Loucy (cell line): ENCODE results near the gene DUSP22.

Experiments used
- CTCF ChIP-seq: fragments of 200-600 bp; sonication (generic); conservative IDR thresholded peaks from 2 replicates; pipeline ENCODE4 v1.5.1; 2014; ENCODE audit warnings: mild to moderate bottlenecking, antibody characterized with exemption, low read length
- EZH2phosphoT487 ChIP-seq: fragments of 200-600 bp; IDR thresholded peaks from 2 replicates; pipeline ENCODE4 v1.6.1; 2018; ENCODE audit warnings: antibody characterized with exemption, mild to moderate bottlenecking, moderate library complexity, borderline replicate concordance

- peak; percentile 27; the same call in 1 of the 2 replicates for TF ChIP-seq CTCF
- TF ChIP-seq EZH2phosphoT487 = no peak
Measured at GRCh38 chr6:296151-297122, 4.2 kb downstream of the DUSP22 start.
